Measurements from ENCODE around the gene ZNF217.
A peak's percentile ranks its signal among the peaks of the same experiment; 100 is the strongest.
"Not testable (repeated sequence)": the region's sequence is repeated elsewhere in the genome, so short reads cannot be mapped to it uniquely, and the experiment has no call there.

ZNF217 gene

GRCh38 chr20:53593466-53594007, at the start of gene ZNF217:
Gene ZNF217 (minus strand): TSS chr20:53593839. CDS start chr20:53582826, 11,013 bp downstream.
- H3K9ac ChIP-seq (ENCODE audit: low read depth in 1 of 2, low read length in 2 of 2), result peak within 1 kb of the TSS; percentile 74 to 81
- peaks cover 20% of the 10 kb centered on the region in 2 donors for H3K4me1 ChIP-seq (ENCODE audit: control insufficient read depth in 1 of 2, insufficient read depth in 2 of 2, low read length in 2 of 2)
- H3K36me3 ChIP-seq (ENCODE audit: control insufficient read depth in 1 of 2, insufficient read depth in 2 of 2, low read length in 2 of 2); H3K27me3 ChIP-seq (ENCODE audit: control insufficient read depth in 1 of 2, insufficient read depth in 2 of 2, low read length in 2 of 2); H3K9me3 ChIP-seq (ENCODE audit: control insufficient read depth in 1 of 2, low read length in 2 of 2): not testable (repeated sequence)
- peak within 1 kb of the TSS; percentile 95 for H3K27ac ChIP-seq (ENCODE audit: low read depth, low read length)
- H3K4me3 ChIP-seq (ENCODE audit: low read depth in 1 of 2, low read length in 2 of 2), result peak within 1 kb of the TSS; percentile 62 to 79

- peaks cover 18 to 23% of the 10 kb centered on the region in 2 donors for H3K4me1 ChIP-seq (ENCODE audit: control insufficient read depth in 1 of 2, insufficient read depth in 2 of 2, low read length in 2 of 2)
- peak overlapping the region; percentile 49 to 52 for H3K9ac ChIP-seq (ENCODE audit: low read depth in 1 of 2, low read length in 2 of 2)
- H3K9me3 ChIP-seq (ENCODE audit: control insufficient read depth in 1 of 2, low read length in 2 of 2), result no peaks in the 10 kb centered on the region
- H3K27ac ChIP-seq (ENCODE audit: low read depth, low read length), result peak overlapping the region; percentile 38
- no peaks in the 10 kb centered on the region for H3K36me3 ChIP-seq (ENCODE audit: control insufficient read depth in 1 of 2, insufficient read depth in 2 of 2, low read length in 2 of 2)
- peak overlapping the region; percentile 44 to 48 for H3K4me3 ChIP-seq (ENCODE audit: low read depth in 1 of 2, low read length in 2 of 2)
- no peaks in the 10 kb centered on the region for H3K27me3 ChIP-seq (ENCODE audit: control insufficient read depth in 1 of 2, insufficient read depth in 2 of 2, low read length in 2 of 2)
Measured at GRCh38 chr20:53643031-53643832, 49.6 kb upstream of the ZNF217 start.

- Histone ChIP-seq H3K27ac (ENCODE audit: low read depth, low read length) (peak overlapping the region; percentile 38), H3K9ac (ENCODE audit: low read depth in 1 of 2, low read length in 2 of 2) (peak overlapping the region; percentile 49 to 52), H3K27me3 (ENCODE audit: control insufficient read depth in 1 of 2, insufficient read depth in 2 of 2, low read length in 2 of 2) (no peaks in the 10 kb centered on the region), H3K9me3 (ENCODE audit: control insufficient read depth in 1 of 2, low read length in 2 of 2) (no peaks in the 10 kb centered on the region), H3K36me3 (ENCODE audit: control insufficient read depth in 1 of 2, insufficient read depth in 2 of 2, low read length in 2 of 2) (no peaks in the 10 kb centered on the region), H3K4me3 (ENCODE audit: low read depth in 1 of 2, low read length in 2 of 2) (peak overlapping the region; percentile 44 to 48), H3K4me1 (ENCODE audit: control insufficient read depth in 1 of 2, insufficient read depth in 2 of 2, low read length in 2 of 2) (peaks cover 18 to 23% of the 10 kb centered on the region in 2 donors)
Measured at GRCh38 chr20:53642196-53643030, 48.8 kb upstream of the ZNF217 start.

- peaks cover 18 to 23% of the 10 kb centered on the region in 2 donors for H3K4me1 ChIP-seq (ENCODE audit: control insufficient read depth in 1 of 2, insufficient read depth in 2 of 2, low read length in 2 of 2)
- no peak overlapping the region for H3K9ac ChIP-seq (ENCODE audit: low read depth in 1 of 2, low read length in 2 of 2)
- H3K9me3 ChIP-seq (ENCODE audit: control insufficient read depth in 1 of 2, low read length in 2 of 2), result no peaks in the 10 kb centered on the region
- H3K27me3 ChIP-seq (ENCODE audit: control insufficient read depth in 1 of 2, insufficient read depth in 2 of 2, low read length in 2 of 2), result no peaks in the 10 kb centered on the region
- no peak overlapping the region for H3K4me3 ChIP-seq (ENCODE audit: low read depth in 1 of 2, low read length in 2 of 2)
- no peaks in the 10 kb centered on the region for H3K36me3 ChIP-seq (ENCODE audit: control insufficient read depth in 1 of 2, insufficient read depth in 2 of 2, low read length in 2 of 2)
- no peak overlapping the region for H3K27ac ChIP-seq (ENCODE audit: low read depth, low read length)
Measured at GRCh38 chr20:53639647-53640440, 46.2 kb upstream of the ZNF217 start.

- no peaks in the 10 kb centered on the region for H3K27me3 ChIP-seq (ENCODE audit: control insufficient read depth in 1 of 2, insufficient read depth in 2 of 2, low read length in 2 of 2)
- no peaks in the 10 kb centered on the region for H3K36me3 ChIP-seq (ENCODE audit: control insufficient read depth in 1 of 2, insufficient read depth in 2 of 2, low read length in 2 of 2)
- H3K4me1 ChIP-seq (ENCODE audit: control insufficient read depth in 1 of 2, insufficient read depth in 2 of 2, low read length in 2 of 2), result peaks cover 18 to 21% of the 10 kb centered on the region in 2 donors
- H3K27ac ChIP-seq (ENCODE audit: low read depth, low read length), result no peak overlapping the region
- H3K9me3 ChIP-seq (ENCODE audit: control insufficient read depth in 1 of 2, low read length in 2 of 2), result no peaks in the 10 kb centered on the region
- H3K9ac ChIP-seq (ENCODE audit: low read depth in 1 of 2, low read length in 2 of 2), result no peak overlapping the region
- H3K4me3 ChIP-seq (ENCODE audit: low read depth in 1 of 2, low read length in 2 of 2), result no peak overlapping the region
Measured at GRCh38 chr20:53639128-53639527, 45.5 kb upstream of the ZNF217 start.

- H3K9ac ChIP-seq (ENCODE audit: low read depth in 1 of 2, low read length in 2 of 2); H3K27me3 ChIP-seq (ENCODE audit: control insufficient read depth in 1 of 2, insufficient read depth in 2 of 2, low read length in 2 of 2): not testable (repeated sequence)
Measured at GRCh38 chr20:53637310-53637709, 43.7 kb upstream of the ZNF217 start.

GRCh38 chr20:53636540-53637097, 43.0 kb upstream of the ZNF217 start:
- H3K9ac ChIP-seq (ENCODE audit: low read depth in 1 of 2, low read length in 2 of 2), result no peak overlapping the region
- no peaks in the 10 kb centered on the region for H3K9me3 ChIP-seq (ENCODE audit: control insufficient read depth in 1 of 2, low read length in 2 of 2)
- H3K4me3 ChIP-seq (ENCODE audit: low read depth in 1 of 2, low read length in 2 of 2), result no peak overlapping the region
- no peaks in the 10 kb centered on the region for H3K27me3 ChIP-seq (ENCODE audit: control insufficient read depth in 1 of 2, insufficient read depth in 2 of 2, low read length in 2 of 2)
- H3K36me3 ChIP-seq (ENCODE audit: control insufficient read depth in 1 of 2, insufficient read depth in 2 of 2, low read length in 2 of 2), result no peaks in the 10 kb centered on the region
- no peaks in the 10 kb centered on the region for H3K4me1 ChIP-seq (ENCODE audit: control insufficient read depth in 1 of 2, insufficient read depth in 2 of 2, low read length in 2 of 2)
- no peak overlapping the region for H3K27ac ChIP-seq (ENCODE audit: low read depth, low read length)

More at GRCh38 chr20:53637310-53637709, 43.7 kb upstream of the ZNF217 start:
- H3K36me3 ChIP-seq (ENCODE audit: control insufficient read depth in 1 of 2, insufficient read depth in 2 of 2, low read length in 2 of 2); H3K9me3 ChIP-seq (ENCODE audit: control insufficient read depth in 1 of 2, low read length in 2 of 2); H3K4me3 ChIP-seq (ENCODE audit: low read depth in 1 of 2, low read length in 2 of 2); H3K4me1 ChIP-seq (ENCODE audit: control insufficient read depth in 1 of 2, insufficient read depth in 2 of 2, low read length in 2 of 2); H3K27ac ChIP-seq (ENCODE audit: low read depth, low read length): not testable (repeated sequence)

GRCh38 chr20:53635221-53635620, 41.6 kb upstream of the ZNF217 start:
- H3K27ac ChIP-seq (ENCODE audit: low read depth, low read length), result no peak overlapping the region
- no peak overlapping the region for H3K4me3 ChIP-seq (ENCODE audit: low read depth in 1 of 2, low read length in 2 of 2)
- no peaks in the 10 kb centered on the region for H3K4me1 ChIP-seq (ENCODE audit: control insufficient read depth in 1 of 2, insufficient read depth in 2 of 2, low read length in 2 of 2)
- no peaks in the 10 kb centered on the region for H3K36me3 ChIP-seq (ENCODE audit: control insufficient read depth in 1 of 2, insufficient read depth in 2 of 2, low read length in 2 of 2)
- H3K9ac ChIP-seq (ENCODE audit: low read depth in 1 of 2, low read length in 2 of 2), result no peak overlapping the region
- no peaks in the 10 kb centered on the region for H3K9me3 ChIP-seq (ENCODE audit: control insufficient read depth in 1 of 2, low read length in 2 of 2)
- H3K27me3 ChIP-seq (ENCODE audit: control insufficient read depth in 1 of 2, insufficient read depth in 2 of 2, low read length in 2 of 2), result no peaks in the 10 kb centered on the region

GRCh38 chr20:53631909-53632662, 38.4 kb upstream of the ZNF217 start:
- Histone ChIP-seq H3K9ac (ENCODE audit: low read depth in 1 of 2, low read length in 2 of 2) (no peak overlapping the region), H3K4me3 (ENCODE audit: low read depth in 1 of 2, low read length in 2 of 2) (no peak overlapping the region), H3K9me3 (ENCODE audit: control insufficient read depth in 1 of 2, low read length in 2 of 2) (no peaks in the 10 kb centered on the region), H3K27me3 (ENCODE audit: control insufficient read depth in 1 of 2, insufficient read depth in 2 of 2, low read length in 2 of 2) (no peaks in the 10 kb centered on the region), H3K36me3 (ENCODE audit: control insufficient read depth in 1 of 2, insufficient read depth in 2 of 2, low read length in 2 of 2) (no peaks in the 10 kb centered on the region), H3K4me1 (ENCODE audit: control insufficient read depth in 1 of 2, insufficient read depth in 2 of 2, low read length in 2 of 2) (no peaks in the 10 kb centered on the region), H3K27ac (ENCODE audit: low read depth, low read length) (no peak overlapping the region)

Measured in duodenal mucosa (tissue), 2 donors.